MM.1S (cell line): ENCODE results near the gene MYL4.
"Not testable (repeated sequence)": the region's sequence is repeated elsewhere in the genome, so short reads cannot be mapped to it uniquely, and the experiment has no call there.

Experiments used
- CTCF ChIP-seq: fragments of 300-600 bp; sonication (generic); IDR thresholded peaks from 2 replicates; pipeline ENCODE4 v1.5.1; 2016; ENCODE audit warnings: antibody characterized with exemption, low read length, mixed read lengths
- EZH2phosphoT487 ChIP-seq: fragments of 300-600 bp; sonication (generic); IDR thresholded peaks from 2 replicates; pipeline ENCODE4 v1.6.1; 2018; ENCODE audit warnings: antibody characterized with exemption, low read length

GRCh38 chr17:47216821-47217220, 7.7 kb downstream of the MYL4 start:
- TF ChIP-seq CTCF, EZH2phosphoT487: not testable (repeated sequence)
